Measurements from ENCODE around the gene TTF2.

Gene TTF2

DNA sequence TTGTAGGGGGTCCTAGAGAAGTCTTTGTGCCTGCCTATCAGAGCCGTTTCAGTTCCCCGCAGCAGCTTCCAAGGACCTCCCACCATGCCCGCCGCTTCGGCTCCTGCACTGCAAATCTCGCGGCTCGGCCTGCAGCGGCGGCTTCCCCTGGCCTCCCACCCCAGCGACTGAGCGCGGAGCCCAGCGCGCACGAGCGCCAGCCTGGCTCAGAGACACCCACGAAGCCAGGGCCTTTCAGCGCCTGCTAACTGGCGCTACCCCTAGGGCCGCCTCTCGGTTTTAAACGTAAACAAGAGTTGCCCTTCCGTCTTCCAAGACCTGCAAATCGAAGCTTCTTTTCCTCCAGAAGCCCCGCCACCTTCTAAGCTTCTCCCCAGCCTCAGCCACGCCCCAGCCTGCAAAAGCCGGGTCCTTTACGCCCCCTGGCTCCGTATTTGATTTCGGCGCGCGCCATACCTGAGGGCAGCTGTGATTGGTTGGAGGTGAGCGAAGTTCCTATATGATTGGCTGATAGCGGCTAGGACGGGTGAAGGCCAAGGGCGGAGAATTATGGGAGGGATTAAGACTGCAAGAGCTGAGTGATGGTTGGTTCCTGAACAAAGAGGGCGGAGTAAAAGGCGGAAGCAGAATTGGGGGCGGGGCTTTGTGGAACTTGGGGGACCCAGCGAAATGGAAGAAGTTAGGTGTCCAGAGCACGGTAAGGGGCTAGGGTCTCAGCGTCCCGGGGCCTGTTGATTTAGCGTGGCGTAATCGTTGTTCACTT is at the start of gene TTF2:
TTF2 (plus strand) TSS at position 649 of the 763 bp plus-strand sequence; CDS start at position 670, 21 bp downstream.
- peak; percentile 99 for DNase-seq

DNA sequence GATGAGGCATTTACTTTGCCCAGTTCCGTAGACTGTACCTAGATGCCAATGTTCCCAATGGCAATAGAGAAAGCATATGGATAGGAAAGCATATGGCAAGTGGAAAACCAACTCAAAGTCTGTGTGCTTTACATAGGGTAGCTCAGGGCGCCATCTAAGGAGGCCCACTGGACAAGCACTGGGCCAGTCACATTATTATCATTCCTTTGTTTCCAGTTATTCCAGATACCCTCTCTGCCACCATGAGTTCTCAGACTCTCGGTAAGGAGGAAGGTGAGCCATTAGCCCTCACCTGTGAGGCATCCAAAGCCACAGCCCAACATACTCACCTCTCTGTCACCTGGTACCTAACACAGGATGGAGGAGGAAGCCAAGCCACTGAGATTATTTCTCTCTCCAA is 48.8 kb upstream of the TTF2 start:
- no peak for DNase-seq

DNA sequence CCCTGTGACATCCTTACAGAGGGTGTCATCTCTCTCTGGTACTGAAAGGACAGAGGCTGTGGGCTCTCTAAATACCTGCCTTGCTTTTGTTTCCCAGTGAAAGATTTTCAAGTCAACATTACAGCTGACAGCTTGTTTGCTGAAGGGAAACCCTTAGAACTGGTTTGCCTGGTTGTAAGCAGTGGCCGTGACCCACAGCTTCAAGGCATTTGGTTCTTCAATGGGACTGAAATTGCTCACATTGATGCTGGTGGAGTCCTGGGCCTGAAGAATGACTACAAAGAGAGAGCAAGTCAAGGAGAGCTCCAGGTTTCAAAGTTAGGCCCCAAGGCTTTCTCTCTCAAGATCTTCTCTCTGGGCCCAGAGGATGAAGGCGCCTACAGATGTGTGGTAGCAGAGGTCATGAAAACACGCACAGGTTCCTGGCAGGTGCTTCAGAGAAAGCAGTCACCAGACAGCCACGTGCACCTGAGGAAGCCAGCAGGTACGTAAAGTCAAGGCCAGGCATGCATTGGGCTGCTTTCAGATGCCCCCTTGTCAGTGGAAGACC is 46.7 kb upstream of the TTF2 start:
- DNase-seq, result no peak

DNA sequence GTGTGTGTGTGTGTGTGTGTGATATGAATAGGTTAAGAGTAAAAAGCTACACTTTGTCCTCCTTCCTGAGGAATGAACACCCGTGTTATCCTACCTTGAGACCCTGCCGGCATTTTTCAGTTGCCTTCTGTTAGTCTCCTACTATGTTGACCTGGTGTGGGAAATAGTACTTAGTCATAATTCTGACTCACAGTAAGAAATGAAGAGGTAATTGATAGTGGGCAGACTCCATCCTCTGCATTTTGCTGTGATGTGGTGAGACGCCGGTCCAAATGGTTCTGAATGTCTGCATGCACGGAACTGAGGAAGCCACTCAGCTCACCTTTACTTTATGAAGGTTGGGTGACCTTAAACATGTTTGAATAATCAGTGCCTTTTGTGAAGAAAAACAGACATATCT is 45.9 kb upstream of the TTF2 start:
- no peak for DNase-seq

DNA sequence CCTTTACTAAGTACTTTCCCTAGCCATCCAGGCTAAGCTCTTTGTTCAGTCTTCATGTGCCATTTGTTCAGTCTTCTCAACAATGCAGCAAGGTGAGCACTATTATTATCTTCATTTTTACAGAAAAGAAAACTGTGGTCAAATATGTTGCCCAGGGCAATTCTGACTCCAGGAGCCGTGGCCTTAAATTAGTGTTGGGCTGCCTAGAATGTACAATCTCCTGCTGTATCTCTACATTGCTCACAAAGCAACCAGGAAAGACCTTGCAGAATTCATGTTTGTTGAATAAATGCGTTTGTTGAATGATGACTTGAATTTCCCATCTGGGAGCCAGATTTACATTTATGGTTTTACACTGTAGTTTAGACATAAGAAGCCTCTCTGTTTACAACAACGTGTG is 44.4 kb upstream of the TTF2 start:
- DNase-seq, result no peak

DNA sequence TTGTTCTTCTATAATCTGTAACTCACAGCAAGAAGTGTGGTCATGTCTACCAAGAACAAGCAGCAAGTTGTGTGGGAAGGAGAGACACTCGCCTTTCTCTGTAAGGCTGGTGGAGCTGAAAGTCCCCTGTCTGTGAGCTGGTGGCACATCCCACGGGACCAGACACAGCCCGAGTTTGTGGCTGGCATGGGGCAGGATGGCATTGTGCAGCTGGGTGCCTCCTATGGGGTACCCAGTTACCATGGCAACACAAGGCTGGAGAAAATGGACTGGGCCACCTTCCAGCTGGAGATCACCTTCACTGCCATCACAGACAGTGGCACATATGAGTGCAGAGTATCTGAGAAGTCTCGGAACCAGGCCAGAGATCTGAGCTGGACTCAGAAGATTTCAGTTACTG is 43.1 kb upstream of the TTF2 start:
- DNase-seq, result no peak

DNA sequence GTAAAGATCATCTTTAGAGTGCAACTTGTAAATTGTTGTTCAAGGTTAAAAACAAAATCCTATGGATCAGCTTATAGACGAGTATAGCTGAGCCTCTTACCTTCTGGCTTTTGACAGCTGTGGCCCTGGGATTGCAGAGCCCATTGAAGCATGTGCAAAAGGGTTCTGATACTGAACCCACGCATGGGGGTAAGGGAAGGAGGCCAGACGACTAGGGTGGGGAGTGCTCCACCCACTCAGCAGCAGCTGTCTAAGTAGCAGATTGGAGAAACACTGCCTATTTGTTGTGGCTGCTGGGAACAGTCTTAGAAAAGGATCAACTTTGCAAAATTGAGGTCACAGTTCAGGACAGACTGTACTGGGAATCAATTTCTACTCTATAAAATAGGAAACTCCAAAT is 42.5 kb upstream of the TTF2 start:
- DNase-seq, result no peak

DNA sequence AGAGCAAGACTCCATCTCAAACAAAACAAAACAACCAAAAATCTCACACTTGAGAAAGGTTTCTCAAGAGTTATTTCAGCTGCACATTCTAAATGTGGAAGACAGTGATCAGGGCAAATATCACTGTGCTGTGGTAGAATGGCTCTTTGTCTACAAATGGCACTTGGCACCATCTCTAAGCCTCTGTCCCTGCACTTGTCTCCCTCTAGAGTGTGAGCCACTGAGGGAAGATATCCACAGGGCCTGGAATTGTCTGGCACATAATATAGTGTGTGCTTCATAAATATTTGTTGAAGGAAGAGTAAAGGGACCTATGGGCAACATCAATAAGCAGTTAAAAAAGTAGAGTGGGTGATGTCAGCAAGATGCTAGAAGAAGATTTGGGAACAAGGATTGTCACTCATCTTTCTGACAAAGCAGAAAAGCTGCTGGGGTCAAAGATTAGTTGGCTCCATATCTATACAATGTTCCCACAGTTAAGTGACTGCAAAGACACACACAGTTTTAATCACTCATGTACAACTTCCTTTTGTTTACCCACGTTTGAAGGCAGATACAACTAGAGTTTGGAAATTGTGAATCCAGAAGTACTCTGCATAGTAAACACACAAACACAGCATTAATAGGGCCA is 39.5 kb upstream of the TTF2 start:
- no peak for DNase-seq

DNA sequence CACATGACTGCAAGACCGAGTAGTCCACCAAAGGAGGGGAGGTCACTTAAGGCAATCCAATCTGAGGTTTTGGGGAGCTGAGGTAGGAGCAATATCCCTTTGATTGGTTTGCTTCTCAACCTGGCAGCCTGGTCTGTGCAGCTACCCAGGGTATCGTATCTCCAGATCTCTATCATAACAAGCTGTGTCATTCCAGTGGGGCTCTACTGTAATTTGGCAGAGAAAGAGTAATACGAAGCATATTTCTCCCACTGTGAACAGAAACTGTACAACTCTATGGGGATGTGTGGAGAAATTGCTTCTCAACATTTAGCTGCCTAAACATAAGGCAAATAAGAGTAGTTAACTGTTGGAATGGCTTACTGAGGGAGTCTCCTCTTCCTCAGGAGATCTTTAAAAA is 38.0 kb upstream of the TTF2 start:
- DNase-seq, result no peak

DNA sequence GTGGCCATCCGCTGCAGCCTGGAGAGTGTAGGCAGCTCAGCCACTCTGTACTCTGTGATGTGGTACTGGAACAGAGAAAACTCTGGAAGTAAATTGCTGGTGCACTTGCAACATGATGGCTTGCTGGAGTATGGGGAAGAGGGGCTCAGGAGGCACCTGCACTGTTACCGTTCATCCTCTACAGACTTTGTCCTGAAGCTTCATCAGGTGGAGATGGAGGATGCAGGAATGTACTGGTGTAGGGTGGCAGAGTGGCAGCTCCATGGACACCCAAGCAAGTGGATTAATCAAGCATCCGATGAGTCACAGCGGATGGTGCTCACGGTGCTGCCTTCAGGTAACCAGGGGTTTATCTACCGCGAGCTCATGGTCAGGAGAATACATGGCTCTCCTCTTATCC is 34.6 kb upstream of the TTF2 start:
- DNase-seq, result no peak

DNA sequence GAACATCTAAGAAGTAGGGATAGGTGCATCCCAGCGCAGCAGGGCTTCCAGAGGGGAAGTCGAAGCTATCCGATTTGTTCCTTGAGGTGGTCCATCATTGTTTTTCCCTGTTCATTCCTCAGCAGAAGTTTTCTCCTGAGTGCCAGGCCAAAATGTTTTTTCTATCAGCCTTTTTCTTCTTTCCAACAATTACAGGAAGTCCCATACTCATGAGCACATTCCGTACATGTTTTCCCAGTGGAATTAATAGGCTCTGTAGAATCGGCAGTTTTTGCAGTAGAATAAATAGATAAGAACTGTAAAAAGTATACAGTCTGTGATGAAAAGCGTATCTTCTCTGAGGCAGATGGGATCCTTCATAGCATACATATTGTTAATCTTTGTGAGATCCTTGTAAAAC is 33.8 kb upstream of the TTF2 start:
- no peak for DNase-seq

DNA sequence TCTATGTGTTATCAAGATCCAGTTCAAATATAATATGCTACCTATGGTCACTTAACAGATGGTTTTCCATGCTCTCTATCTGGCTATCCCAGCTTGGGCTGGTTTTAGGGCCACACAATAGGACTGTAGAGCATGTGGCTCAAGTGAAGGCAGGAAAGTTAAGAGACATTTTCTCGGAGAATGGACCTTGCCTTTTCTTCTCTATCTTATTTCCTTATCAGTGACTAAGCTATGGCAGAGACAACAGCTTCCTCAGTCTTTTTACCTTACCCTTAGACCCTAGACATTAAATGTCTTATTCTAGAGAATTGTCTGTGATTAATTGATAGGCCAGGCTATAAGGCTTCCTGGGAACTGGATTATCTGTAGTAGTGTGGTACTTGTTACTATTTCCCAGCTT is 30.4 kb upstream of the TTF2 start:
- DNase-seq, result no peak

DNA sequence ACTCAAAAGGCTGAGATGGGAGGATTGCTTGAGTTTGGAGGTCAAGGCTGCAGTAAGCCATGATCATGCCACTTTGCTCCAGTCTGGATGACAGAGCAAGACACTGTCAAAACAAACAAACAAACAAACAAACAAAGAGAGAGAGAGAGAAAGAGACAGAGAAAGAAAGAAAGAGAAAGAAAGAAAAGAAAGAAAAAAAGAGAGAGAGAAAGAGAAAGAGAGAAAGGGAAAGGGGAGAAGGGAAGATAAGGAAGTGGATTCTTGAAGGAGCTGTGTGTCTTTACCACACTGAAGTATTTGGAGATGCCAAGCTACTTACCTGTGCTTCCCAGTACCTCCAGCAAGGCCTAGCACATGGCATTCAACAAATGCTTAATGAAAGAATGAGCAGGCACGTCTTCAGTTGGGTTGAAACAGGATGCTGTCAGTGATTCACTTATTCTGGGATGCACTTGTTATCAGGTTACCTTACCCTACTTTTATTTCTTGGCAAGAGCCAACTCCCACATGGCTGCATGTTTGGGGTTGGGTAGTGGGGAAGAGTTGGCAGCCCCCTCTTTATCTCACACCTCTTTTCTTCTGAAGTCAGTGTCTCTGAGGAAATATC is 29.8 kb upstream of the TTF2 start:
- DNase-seq, result no peak

DNA sequence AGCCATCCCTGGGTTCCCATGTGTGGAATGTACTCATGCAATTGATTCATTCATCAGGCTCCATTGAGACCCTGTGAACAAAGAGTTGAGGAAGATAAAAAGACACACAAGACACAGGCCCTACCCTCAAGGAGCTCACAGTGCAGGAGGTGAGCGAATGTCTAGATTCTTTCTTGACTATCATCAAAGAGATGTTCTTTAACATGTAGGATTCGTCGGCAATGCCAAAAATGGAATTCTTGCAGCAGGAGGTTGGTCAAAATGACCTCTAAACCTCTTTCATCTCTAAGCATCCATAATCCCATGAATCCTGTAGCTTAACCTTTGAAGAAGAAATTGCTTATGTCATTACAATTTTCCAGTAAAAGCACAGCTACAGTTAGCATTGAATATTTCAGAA is 27.9 kb upstream of the TTF2 start:
- DNase-seq, result no peak

DNA sequence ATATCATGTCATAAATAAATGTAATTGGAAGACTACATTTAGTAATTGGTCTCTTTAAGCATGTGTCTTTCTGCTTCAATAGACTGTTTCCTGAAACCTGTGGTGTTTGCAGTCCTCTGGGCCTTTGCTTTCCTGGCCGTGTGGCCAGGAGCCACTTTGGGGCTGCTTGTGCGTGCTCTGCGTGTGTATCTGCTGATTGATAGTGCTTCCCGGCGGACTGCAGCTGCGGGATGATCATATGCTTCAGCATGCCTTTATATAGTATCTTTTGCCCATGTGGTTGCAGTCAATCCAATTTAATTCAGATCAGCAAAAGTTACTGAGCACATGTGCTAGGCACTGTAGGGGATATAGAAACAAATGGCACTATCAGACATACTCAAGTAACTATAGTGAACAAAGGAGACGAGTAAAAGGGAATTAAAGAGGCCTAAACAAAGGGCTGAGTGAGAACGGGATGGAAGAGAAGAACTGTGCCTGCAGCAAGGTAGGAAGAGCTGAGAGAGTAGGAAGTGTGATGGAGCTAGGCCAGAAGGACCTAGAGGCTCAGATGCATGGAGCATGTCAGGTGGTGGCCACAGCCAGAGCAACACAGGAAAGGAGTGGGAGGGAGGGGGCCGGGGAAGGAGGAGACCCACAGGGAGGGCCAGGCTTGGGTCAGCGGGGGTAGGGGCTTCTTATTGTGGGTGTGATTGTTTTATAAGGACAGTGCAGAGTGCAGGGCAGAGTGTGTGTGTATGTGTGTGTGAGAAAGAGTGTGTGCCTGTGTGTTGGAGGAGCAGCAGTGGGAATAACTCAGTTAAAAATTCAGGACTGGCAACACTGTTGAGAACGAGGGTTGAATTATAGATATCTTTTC is 27.2 kb upstream of the TTF2 start:
- no peak for DNase-seq

DNA sequence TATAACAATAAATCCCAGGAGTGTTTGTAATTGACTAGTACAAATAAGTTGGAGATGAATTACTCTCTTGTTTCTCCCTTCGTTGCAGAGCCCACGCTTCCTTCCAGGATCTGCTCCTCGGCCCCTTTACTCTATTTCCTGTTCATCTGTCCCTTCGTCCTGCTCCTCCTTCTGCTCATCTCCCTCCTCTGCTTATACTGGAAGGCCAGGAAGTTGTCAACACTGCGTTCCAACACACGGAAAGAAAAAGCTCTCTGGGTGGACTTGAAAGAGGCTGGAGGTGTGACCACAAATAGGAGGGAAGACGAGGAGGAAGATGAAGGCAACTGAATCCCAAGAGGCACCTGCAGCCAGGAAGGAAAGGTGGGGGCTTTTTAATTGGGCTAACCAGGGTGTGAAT is 26.4 kb upstream of the TTF2 start:
- DNase-seq, result no peak

DNA sequence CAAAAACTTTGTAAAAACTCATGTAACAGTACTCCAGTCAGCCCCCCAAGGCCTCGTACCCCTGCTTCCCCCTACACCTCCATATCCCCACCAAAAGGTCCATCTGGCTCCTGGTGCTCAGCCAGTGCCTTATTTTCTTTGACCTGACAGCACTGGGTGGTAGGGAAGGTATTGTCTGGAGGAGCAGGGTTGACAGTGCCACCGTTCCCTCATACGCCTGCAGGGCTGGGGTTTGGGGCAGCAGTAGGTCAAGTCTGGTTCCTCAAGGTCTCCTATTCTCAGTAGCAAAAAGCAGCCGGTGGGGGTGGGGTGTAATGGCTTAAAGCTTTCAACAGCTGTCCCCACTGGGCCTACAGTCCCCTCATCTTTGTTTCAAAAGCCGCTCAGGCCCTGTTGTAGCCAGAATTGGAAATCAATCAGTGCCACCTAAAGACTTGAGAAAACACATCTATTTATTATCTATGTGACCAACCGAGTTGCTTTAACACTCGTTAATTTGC is 25.3 kb upstream of the TTF2 start:
- no peak for DNase-seq

DNA sequence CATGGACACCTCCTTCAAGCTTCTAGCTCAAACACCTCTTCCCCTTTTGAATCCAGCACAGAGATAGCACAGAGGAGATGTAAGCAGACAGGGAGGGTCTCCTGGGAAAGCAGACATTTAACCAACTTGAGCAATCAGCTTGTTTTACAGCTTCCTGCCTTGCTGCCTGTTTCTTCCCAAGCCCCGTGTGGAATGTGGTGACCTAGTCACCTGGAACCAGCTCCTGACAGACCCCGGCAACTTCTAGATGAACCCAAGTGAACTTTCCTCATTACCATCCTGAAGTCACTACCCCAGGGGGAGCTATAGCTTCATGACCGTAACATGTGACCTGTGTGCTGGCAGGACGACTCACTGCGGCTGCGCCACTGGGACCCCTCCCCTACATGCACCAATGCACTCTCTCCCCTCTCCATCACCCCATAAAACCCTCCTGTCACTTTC is 24.1 kb upstream of the TTF2 start:
- no peak for DNase-seq

DNA sequence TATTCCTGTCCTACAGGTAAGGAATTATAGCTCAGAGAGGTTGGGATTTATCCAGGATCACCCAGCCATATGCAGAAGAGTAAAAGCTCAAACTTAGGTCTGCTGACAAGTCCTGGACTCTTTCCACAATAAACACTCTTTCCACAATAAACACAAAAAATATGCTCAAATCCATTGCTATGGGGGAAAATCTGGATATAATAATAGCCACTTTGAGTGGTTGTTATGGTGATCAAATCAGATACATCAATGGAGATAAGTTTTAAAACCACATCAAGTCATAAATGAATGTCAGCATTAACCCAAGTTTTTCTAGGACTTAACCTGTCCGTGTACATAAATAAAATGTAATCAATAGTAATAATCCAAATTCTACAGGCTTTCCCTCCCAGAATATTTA is 22.3 kb upstream of the TTF2 start:
- no peak for DNase-seq

DNA sequence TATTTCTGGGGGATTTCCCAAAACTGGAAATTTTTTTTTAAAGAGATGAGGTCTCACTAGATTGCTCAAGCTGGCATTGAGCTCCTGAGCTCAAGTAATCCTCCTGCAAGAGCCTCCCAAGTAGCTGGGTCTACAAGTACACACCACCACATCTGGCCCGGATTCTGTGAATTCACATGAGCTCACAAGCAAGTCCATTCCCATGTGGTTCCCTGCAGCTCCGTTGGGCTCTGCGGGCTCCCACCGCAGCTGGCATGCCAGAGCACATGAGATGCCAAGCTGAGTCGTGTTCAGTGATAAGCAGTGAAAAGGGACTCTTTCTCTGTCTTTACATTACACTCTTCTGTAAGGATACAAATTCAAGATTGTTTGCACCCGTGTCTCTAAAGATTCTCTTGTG is 21.9 kb upstream of the TTF2 start:
- DNase-seq, result no peak

DNA sequence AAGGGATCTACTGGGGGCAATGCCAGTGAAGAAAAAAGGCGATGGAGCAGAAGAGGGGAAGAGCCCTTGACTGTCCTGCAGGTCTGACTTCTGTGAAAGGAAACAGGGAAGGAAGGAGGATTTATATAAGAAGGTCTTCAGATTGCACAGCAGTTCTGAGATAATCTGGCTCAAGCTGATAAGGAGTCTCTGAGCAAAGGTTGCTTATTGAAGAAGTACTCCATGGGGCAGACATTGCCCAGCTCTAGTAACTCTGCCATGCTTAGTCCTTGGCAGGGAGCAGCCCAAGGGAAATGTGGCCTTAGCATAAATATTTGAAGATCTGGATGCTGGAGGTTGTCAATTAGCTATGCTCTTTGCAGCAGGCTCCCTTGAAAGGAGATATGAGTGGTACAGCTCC is 15.9 kb upstream of the TTF2 start:
- DNase-seq, result no peak

DNA sequence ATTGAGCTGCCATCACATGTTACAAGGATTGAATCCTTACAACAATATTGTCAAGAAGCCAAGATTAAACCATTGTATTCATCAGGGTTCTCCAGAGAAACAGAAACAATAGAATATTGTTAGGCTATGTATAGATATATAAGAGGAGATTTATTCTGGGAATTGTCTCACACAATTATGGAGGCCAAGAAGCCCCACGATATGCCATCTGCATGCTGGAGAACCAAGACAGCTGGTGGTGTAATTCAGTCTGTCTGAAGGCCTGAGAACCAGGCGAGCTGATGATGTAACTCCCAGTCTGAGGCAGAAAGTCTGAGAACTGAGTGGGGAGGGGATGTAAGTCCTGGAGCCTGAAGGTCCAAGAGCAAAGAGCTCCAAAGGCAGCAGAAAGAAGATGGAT is 14.5 kb upstream of the TTF2 start:
- DNase-seq, result no peak

DNA sequence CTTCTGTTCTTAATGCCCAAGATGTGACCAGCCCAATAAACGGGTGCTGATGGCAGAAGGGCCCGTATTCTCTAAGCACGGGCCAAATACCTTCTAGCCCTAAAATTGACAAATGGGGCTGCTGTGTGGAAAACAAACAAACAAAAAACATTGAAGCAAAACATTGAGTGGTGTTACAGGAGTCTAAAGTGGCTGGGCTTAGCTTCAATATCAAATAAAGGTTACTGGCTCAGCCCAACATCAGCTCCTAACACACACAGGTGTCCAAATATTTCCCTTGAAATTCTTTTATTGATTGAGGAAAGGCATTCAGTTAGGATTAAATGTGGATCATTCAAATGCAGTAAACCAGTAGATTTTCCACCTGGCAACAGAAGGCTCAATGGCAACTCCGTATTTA is 13.3 kb upstream of the TTF2 start:
- no peak for DNase-seq
